ENCODE data around the gene CCDC190.

DNA sequence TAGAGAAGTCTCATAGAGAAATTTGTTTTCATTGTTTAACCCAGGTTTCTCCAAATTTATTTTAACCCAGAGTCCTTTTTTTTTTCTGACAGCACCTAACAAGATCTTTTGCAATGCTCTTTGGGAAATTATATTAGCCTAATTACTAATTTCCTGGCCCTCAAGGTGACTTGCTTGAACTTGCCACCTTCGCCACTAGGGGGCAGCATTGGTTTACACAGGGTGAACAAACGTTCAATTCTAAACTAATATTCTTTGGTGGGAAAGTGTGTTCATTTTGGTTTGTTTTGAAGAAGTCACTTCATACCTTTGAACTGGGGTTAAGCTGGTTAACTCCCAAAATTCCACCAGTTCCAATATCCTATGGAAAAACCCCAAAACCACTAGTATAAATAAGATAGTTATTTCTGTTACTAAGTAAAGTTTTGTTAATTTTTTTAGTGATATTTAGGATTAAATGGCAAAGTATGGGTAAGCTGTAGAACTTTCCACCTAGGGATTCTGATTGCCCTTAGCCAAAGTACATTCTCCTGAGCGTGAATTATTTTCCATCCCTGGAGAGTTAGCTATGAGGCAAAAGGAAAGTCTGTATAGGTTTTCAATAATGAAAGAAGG is 13.0 kb downstream of the CCDC190 start:
- TF ChIP-seq, protein P1, sequence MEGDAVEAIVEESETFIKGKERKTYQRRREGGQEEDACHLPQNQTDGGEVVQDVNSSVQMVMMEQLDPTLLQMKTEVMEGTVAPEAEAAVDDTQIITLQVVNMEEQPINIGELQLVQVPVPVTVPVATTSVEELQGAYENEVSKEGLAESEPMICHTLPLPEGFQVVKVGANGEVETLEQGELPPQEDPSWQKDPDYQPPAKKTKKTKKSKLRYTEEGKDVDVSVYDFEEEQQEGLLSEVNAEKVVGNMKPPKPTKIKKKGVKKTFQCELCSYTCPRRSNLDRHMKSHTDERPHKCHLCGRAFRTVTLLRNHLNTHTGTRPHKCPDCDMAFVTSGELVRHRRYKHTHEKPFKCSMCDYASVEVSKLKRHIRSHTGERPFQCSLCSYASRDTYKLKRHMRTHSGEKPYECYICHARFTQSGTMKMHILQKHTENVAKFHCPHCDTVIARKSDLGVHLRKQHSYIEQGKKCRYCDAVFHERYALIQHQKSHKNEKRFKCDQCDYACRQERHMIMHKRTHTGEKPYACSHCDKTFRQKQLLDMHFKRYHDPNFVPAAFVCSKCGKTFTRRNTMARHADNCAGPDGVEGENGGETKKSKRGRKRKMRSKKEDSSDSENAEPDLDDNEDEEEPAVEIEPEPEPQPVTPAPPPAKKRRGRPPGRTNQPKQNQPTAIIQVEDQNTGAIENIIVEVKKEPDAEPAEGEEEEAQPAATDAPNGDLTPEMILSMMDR (conservative IDR thresholded peaks at IDR 0.05; ENCODE audit: low read length), result peak; percentile 94
- no peak for TF ChIP-seq EZH2phosphoT487 (IDR thresholded peaks at IDR 0.05; ENCODE audit: borderline replicate concordance)
